Measurements from ENCODE around the gene LIN54.
"Not testable (repeated sequence)": the region's sequence is repeated elsewhere in the genome, so short reads cannot be mapped to it uniquely, and the experiment has no call there.

The LIN54 gene

DNA sequence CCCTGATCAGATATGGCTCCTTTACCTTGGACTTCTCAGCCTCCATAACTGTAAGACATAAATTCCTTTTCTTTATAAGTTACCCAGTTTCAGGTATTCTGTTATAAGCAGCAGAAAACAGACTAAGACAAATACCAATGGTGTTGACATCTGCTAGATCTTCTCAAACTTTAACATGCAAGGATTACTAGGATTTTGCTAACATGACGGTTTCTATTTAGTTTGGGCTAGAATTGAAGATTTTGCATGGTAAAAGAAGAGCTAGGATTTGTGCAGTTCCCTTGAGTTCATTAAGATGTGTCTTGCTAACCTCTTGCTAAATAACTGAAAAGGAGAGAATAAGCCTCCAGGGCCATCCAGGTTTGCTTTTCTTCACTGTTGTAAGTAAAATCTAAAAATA lies 19.1 kb upstream of the LIN54 start:
- Histone ChIP-seq H3K27me3 (ENCODE audit: control insufficient read depth, insufficient read depth, low read length, poor library complexity, severe bottlenecking) (peaks cover 24% of the 10 kb centered on the region), H3K9me3 (ENCODE audit: control insufficient read depth, low read length) (no peaks in the 10 kb centered on the region), H3K27ac (ENCODE audit: insufficient read depth, low read depth, low read length, poor library complexity, severe bottlenecking) (no peak overlapping the region), H3K4me3 (ENCODE audit: insufficient read depth, low read depth, low read length) (no peak overlapping the region), H3K36me3 (ENCODE audit: control insufficient read depth, insufficient read depth, low read length) (no peaks in the 10 kb centered on the region), H3K4me1 (ENCODE audit: control insufficient read depth, insufficient read depth, low read length) (no peaks in the 10 kb centered on the region)
- WGBS, 2 experiments: 89 to 91% methylated on average over 1 of the region's 1 CpG

GRCh38 chr4:83028976-83029375 lies 18.4 kb upstream of the LIN54 start:
- H3K4me3 ChIP-seq (ENCODE audit: insufficient read depth, low read depth, low read length): no peak overlapping the region
- no peaks in the 10 kb centered on the region for H3K36me3 ChIP-seq (ENCODE audit: control insufficient read depth, insufficient read depth, low read length)
- no peak overlapping the region for H3K27ac ChIP-seq (ENCODE audit: insufficient read depth, low read depth, low read length, poor library complexity, severe bottlenecking)
- H3K27me3 ChIP-seq (ENCODE audit: control insufficient read depth, insufficient read depth, low read length, poor library complexity, severe bottlenecking): peaks cover 24% of the 10 kb centered on the region
- no peaks in the 10 kb centered on the region for H3K4me1 ChIP-seq (ENCODE audit: control insufficient read depth, insufficient read depth, low read length)
- 68 to 73% methylated on average over 3 of the region's 3 CpGs for WGBS, 2 experiments
- H3K9me3 ChIP-seq (ENCODE audit: control insufficient read depth, low read length): no peaks in the 10 kb centered on the region

DNA sequence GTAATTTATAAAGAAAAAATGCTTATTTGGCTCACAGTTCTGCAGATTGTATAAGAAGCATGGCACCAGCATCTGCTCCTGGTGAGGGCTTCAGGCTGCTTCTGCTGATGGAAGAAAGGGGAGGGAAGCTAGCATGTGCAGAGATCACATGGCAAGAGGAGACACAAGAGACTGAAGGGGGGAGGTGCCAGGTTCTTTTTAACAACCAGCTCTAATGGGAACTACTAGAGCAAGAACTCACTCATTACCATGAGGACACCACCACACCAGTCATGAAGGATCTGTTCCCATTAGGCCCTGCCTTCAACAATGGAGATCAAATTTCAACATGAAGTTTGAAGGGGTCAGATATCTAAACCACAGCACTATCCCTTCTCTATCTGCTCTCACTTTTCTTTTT lies 14.9 kb upstream of the LIN54 start:
- Histone ChIP-seq H3K27me3 (ENCODE audit: control insufficient read depth, insufficient read depth, low read length, poor library complexity, severe bottlenecking) (peaks cover 24% of the 10 kb centered on the region), H3K4me1 (ENCODE audit: control insufficient read depth, insufficient read depth, low read length) (no peaks in the 10 kb centered on the region), H3K4me3 (ENCODE audit: insufficient read depth, low read depth, low read length) (no peak overlapping the region), H3K9me3 (ENCODE audit: control insufficient read depth, low read length) (no peaks in the 10 kb centered on the region), H3K36me3 (ENCODE audit: control insufficient read depth, insufficient read depth, low read length) (no peaks in the 10 kb centered on the region), H3K27ac (ENCODE audit: insufficient read depth, low read depth, low read length, poor library complexity, severe bottlenecking) (no peak overlapping the region)

- 87 to 100% methylated on average over 2 of the region's 2 CpGs for WGBS, 2 experiments
- H3K9me3 ChIP-seq (ENCODE audit: control insufficient read depth, low read length): no peaks in the 10 kb centered on the region
- no peaks in the 10 kb centered on the region for H3K4me1 ChIP-seq (ENCODE audit: control insufficient read depth, insufficient read depth, low read length)
- H3K27me3 ChIP-seq (ENCODE audit: control insufficient read depth, insufficient read depth, low read length, poor library complexity, severe bottlenecking): peaks cover 10% of the 10 kb centered on the region
- H3K4me3 ChIP-seq (ENCODE audit: insufficient read depth, low read depth, low read length): no peak overlapping the region
- H3K27ac ChIP-seq (ENCODE audit: insufficient read depth, low read depth, low read length, poor library complexity, severe bottlenecking): no peak overlapping the region
- no peaks in the 10 kb centered on the region for H3K36me3 ChIP-seq (ENCODE audit: control insufficient read depth, insufficient read depth, low read length)
Measured at GRCh38 chr4:83024233-83024632, 13.6 kb upstream of the LIN54 start.

DNA sequence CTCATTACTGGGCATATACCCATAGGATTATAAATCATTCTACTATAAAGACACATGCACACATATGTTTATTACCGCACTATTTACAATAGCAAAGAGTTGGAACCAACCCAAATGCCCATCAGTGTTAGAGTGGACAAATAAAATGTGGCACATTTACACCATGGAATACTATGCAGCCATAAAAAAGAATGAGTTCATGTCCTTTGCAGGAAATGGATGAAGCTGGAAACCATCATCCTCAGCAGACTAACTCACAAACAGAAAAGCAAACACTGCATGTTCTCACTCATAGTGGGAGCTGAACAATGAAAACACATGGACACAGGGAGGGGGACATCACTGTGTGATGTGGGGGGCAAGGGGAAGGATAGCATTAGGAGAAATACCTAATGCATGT lies 13.0 kb upstream of the LIN54 start:
- H3K4me1 ChIP-seq (ENCODE audit: control insufficient read depth, insufficient read depth, low read length); H3K9me3 ChIP-seq (ENCODE audit: control insufficient read depth, low read length); H3K36me3 ChIP-seq (ENCODE audit: control insufficient read depth, insufficient read depth, low read length); H3K27ac ChIP-seq (ENCODE audit: insufficient read depth, low read depth, low read length, poor library complexity, severe bottlenecking); H3K4me3 ChIP-seq (ENCODE audit: insufficient read depth, low read depth, low read length); H3K27me3 ChIP-seq (ENCODE audit: control insufficient read depth, insufficient read depth, low read length, poor library complexity, severe bottlenecking): not testable (repeated sequence)
- 90 to 95% methylated on average over 1 of the region's 1 CpG for WGBS, 2 experiments

DNA sequence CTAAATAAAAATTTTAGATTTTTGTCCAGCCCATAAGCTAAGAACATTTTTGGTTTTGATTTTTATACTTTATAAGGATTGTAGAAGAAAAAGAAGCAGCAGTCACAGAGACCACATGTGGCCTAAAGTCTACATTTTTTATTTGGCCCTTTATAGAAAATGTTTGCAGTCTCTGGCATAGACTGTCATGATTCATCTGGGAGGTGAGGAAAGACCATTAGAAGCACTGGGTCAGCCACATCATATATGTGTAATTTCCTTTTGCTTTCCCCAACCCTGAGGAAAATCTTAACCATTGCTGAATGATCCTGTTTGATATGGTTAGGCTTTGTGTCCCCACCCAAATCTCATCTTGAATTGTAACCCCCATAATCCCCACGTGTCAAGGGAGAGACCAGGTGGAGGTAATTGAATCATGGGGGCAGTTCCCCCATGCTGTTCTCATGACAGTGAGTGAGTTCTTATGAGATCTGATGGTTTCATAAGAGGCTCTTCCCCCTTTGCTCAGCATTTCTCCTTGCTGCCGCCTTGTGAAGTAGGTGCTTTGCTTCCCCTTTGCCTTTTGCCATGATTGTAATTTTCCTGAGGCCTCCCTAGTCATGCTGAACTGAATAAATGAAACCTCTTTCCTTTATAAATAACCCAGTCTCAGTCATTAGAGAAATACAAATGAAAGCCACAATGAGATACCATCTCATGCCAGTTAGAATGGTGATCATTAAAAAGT lies 12.3 kb upstream of the LIN54 start:
- Histone ChIP-seq H3K4me1 (ENCODE audit: control insufficient read depth, insufficient read depth, low read length) (no peaks in the 10 kb centered on the region), H3K36me3 (ENCODE audit: control insufficient read depth, insufficient read depth, low read length) (no peaks in the 10 kb centered on the region), H3K9me3 (ENCODE audit: control insufficient read depth, low read length) (no peaks in the 10 kb centered on the region), H3K4me3 (ENCODE audit: insufficient read depth, low read depth, low read length) (no peak overlapping the region), H3K27me3 (ENCODE audit: control insufficient read depth, insufficient read depth, low read length, poor library complexity, severe bottlenecking) (no peaks in the 10 kb centered on the region), H3K27ac (ENCODE audit: insufficient read depth, low read depth, low read length, poor library complexity, severe bottlenecking) (no peak overlapping the region)
- 83 to 96% methylated on average over 1 to 2 of the region's 2 CpGs for WGBS, 2 experiments

GRCh38 chr4:83019794-83020494 lies 9.3 kb upstream of the LIN54 start:
- Histone ChIP-seq H3K27me3 (ENCODE audit: control insufficient read depth, insufficient read depth, low read length, poor library complexity, severe bottlenecking) (no peaks in the 10 kb centered on the region), H3K27ac (ENCODE audit: insufficient read depth, low read depth, low read length, poor library complexity, severe bottlenecking) (no peak overlapping the region), H3K9me3 (ENCODE audit: control insufficient read depth, low read length) (no peaks in the 10 kb centered on the region), H3K4me3 (ENCODE audit: insufficient read depth, low read depth, low read length) (no peak overlapping the region), H3K36me3 (ENCODE audit: control insufficient read depth, insufficient read depth, low read length) (no peaks in the 10 kb centered on the region), H3K4me1 (ENCODE audit: control insufficient read depth, insufficient read depth, low read length) (no peaks in the 10 kb centered on the region)
- WGBS, 2 experiments: 97 to 98% methylated on average over 1 of the region's 3 CpGs

- H3K27ac ChIP-seq (ENCODE audit: insufficient read depth, low read depth, low read length, poor library complexity, severe bottlenecking): no peak overlapping the region
- H3K36me3 ChIP-seq (ENCODE audit: control insufficient read depth, insufficient read depth, low read length): no peaks in the 10 kb centered on the region
- H3K4me1 ChIP-seq (ENCODE audit: control insufficient read depth, insufficient read depth, low read length): peaks cover 8% of the 10 kb centered on the region
- H3K4me3 ChIP-seq (ENCODE audit: insufficient read depth, low read depth, low read length): no peak overlapping the region
- H3K27me3 ChIP-seq (ENCODE audit: control insufficient read depth, insufficient read depth, low read length, poor library complexity, severe bottlenecking): peaks cover 16% of the 10 kb centered on the region
- H3K9me3 ChIP-seq (ENCODE audit: control insufficient read depth, low read length): no peaks in the 10 kb centered on the region
Measured at GRCh38 chr4:83013902-83014301, 3.3 kb upstream of the LIN54 start.

DNA sequence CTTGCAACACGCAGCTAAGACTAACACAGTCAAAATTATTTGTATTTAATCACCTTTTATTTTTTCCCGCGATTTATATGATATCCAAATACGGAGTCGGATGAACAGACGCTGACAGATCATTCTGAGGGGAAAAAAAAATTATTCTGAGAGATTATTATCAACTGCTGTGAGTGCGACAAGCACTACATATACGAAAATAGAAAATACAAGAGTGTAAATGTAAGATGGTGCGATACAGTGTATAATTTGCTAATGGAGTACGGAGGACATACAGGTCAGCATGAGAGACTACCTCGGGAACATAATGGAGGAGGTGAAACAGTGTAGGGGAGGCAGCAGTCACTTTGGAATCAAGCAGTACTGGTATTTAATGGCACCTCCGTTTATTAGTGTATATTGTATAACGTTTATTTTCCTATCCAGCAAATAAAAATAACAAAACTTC lies 2.8 kb upstream of the LIN54 start:
- H3K4me3 ChIP-seq (ENCODE audit: insufficient read depth, low read depth, low read length): peak overlapping the region; percentile 52
- no peaks in the 10 kb centered on the region for H3K36me3 ChIP-seq (ENCODE audit: control insufficient read depth, insufficient read depth, low read length)
- H3K27ac ChIP-seq (ENCODE audit: insufficient read depth, low read depth, low read length, poor library complexity, severe bottlenecking): no peak overlapping the region
- peaks cover 16% of the 10 kb centered on the region for H3K27me3 ChIP-seq (ENCODE audit: control insufficient read depth, insufficient read depth, low read length, poor library complexity, severe bottlenecking)
- WGBS, 2 experiments: 58 to 61% methylated on average over 11 to 12 of the region's 13 CpGs
- H3K4me1 ChIP-seq (ENCODE audit: control insufficient read depth, insufficient read depth, low read length): peaks cover 8% of the 10 kb centered on the region
- H3K9me3 ChIP-seq (ENCODE audit: control insufficient read depth, low read length): no peaks in the 10 kb centered on the region

- peaks cover 16% of the 10 kb centered on the region for H3K27me3 ChIP-seq (ENCODE audit: control insufficient read depth, insufficient read depth, low read length, poor library complexity, severe bottlenecking)
Measured at GRCh38 chr4:83012687-83013419, 2.2 kb upstream of the LIN54 start.

More at GRCh38 chr4:83012687-83013419, 2.2 kb upstream of the LIN54 start:
- H3K36me3 ChIP-seq (ENCODE audit: control insufficient read depth, insufficient read depth, low read length): no peaks in the 10 kb centered on the region
- H3K4me3 ChIP-seq (ENCODE audit: insufficient read depth, low read depth, low read length): peak overlapping the region; percentile 52
- H3K9me3 ChIP-seq (ENCODE audit: control insufficient read depth, low read length): no peaks in the 10 kb centered on the region
- 0% methylated on average over 73 of the region's 73 CpGs for WGBS, 2 experiments
- H3K4me1 ChIP-seq (ENCODE audit: control insufficient read depth, insufficient read depth, low read length): peaks cover 8% of the 10 kb centered on the region
- no peak overlapping the region for H3K27ac ChIP-seq (ENCODE audit: insufficient read depth, low read depth, low read length, poor library complexity, severe bottlenecking)

Measured in ectodermal cell (in vitro differentiated cells).